GM10266 (cell line): ENCODE measurements around the gene GBX1.
A peak's percentile ranks its signal among the peaks of the same experiment; 100 is the strongest.

Experiments
- DNase-seq: peaks from one replicate; pipeline ENCODE4 v3.0.0; 2012; ENCODE audit errors: extremely low spot score
- CTCF ChIP-seq: IDR thresholded peaks from 2 replicates; pipeline ENCODE4 v1.5.1; 2012; ENCODE audit warnings: mild to moderate bottlenecking, low read depth; ENCODE audit not compliant: control insufficient read depth, insufficient read depth; ENCODE audit errors: missing control alignments

The GBX1 gene

GRCh38 chr7:151178236-151178635, 10.7 kb upstream of the GBX1 start:
- TF ChIP-seq CTCF: no peak
- DNase-seq: no peak

GRCh38 chr7:151177310-151177709, 9.8 kb upstream of the GBX1 start:
- no peak for DNase-seq
- TF ChIP-seq CTCF: no peak

GRCh38 chr7:151176401-151176800, 8.9 kb upstream of the GBX1 start:
- peak; percentile 10 for DNase-seq
- TF ChIP-seq CTCF: no peak

- TF ChIP-seq CTCF: no peak
- DNase-seq: peak; percentile 16
Observed at GRCh38 chr7:151175793-151176311, 8.4 kb upstream of the GBX1 start.

- peak; percentile 13 for DNase-seq
- no peak for TF ChIP-seq CTCF
Observed at GRCh38 chr7:151175047-151175792, 7.7 kb upstream of the GBX1 start.

GRCh38 chr7:151174246-151175046, 7.0 kb upstream of the GBX1 start:
- DNase-seq: peak; percentile 20
- TF ChIP-seq CTCF: no peak
